HG02678 (cell line): ENCODE results near the gene BRD2.

Experiments used
- ATAC-seq: cut with Tn5 transposase; IDR thresholded peaks from one replicate; pipeline ENCODE4 v1.9.1; 2021; ENCODE audit warnings: mild to moderate bottlenecking, moderate library complexity; ENCODE audit not compliant: unreplicated experiment

BRD2 gene

GRCh38 chr6:32971242-32971580 lies 2.8 kb downstream of the BRD2 start:
- no peak for ATAC-seq

GRCh38 chr6:32971581-32972352 lies 3.4 kb downstream of the BRD2 start:
- ATAC-seq, result peak; percentile 54

GRCh38 chr6:32972353-32973143 lies 4.2 kb downstream of the BRD2 start:
- ATAC-seq, result no peak

GRCh38 chr6:32973144-32974015 lies 5.0 kb downstream of the BRD2 start:
- ATAC-seq, result no peak

- no peak for ATAC-seq
Measured at GRCh38 chr6:32974016-32974333, 5.6 kb downstream of the BRD2 start.

- ATAC-seq, result no peak
Measured at GRCh38 chr6:32974541-32975308, 6.3 kb downstream of the BRD2 start.

- no peak for ATAC-seq
Measured at GRCh38 chr6:32975886-32976285, 7.5 kb downstream of the BRD2 start.

GRCh38 chr6:32976334-32977069 lies 8.1 kb downstream of the BRD2 start:
- ATAC-seq, result no peak

- no peak for ATAC-seq
Measured at GRCh38 chr6:32977272-32977952, 9.0 kb downstream of the BRD2 start.

GRCh38 chr6:32977953-32978324 lies 9.5 kb downstream of the BRD2 start:
- no peak for ATAC-seq

- no peak for ATAC-seq
Measured at GRCh38 chr6:32979720-32980487, 11.5 kb downstream of the BRD2 start.

- ATAC-seq, result no peak
Measured at GRCh38 chr6:32980488-32981038, 12.2 kb downstream of the BRD2 start.

- no peak for ATAC-seq
Measured at GRCh38 chr6:32982084-32982701, 13.8 kb downstream of the BRD2 start.

GRCh38 chr6:32982702-32983492 lies 14.5 kb downstream of the BRD2 start:
- no peak for ATAC-seq

GRCh38 chr6:32983493-32983848 lies 15.1 kb downstream of the BRD2 start:
- ATAC-seq, result no peak

- ATAC-seq, result no peak
Measured at GRCh38 chr6:32983964-32984621, 15.7 kb downstream of the BRD2 start.
